Measurements from ENCODE around the gene FRY. TPM values are rescaled to one million over a fixed set of nuclear protein-coding genes. Genes with fewer than 3 reads are reported as not detected.
"Not testable (repeated sequence)": the region's sequence is repeated elsewhere in the genome, so short reads cannot be mapped to it uniquely, and the experiment has no call there.

FRY gene
- total and polyA plus RNA-seq, 11 donors: 21.6 to 237 (median 165) TPM

DNA sequence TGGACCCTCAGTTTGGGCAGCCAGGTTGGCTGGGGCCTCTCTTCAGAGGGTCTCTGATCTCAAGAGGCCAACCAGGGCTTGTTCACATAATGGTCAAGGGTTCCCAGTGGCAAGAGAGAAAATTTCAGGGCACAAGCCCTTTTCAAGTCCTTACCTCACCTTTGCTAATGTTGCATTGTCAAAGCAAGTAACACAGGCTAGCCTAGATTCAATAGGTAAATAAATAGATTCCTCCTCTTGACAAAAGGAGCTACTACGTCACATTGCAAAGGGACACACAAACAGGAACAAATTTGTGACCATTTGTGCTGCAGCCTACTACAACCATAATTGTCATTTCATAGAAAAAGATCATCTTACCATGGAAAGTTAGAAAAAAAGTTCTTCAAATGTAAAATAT lies 33.9 kb upstream of the FRY start:
- no peak overlapping the region for H3K4me3 ChIP-seq
- peaks cover 0 to 30% (median 14%) of the 10 kb centered on the region in 12 donors for H3K4me1 ChIP-seq
- WGBS, 4 donors: 69 to 86% (median 77%) methylated on average over 1 of the region's 1 CpG
- intact Hi-C loops (cut with DNase I): loop anchor here in 1 of 10 donors (10.0 kb wide), 1 partner anchor 83 kb away; no protein-coding TSS in a partner anchor
- peak overlapping the region in 1 of 12 donors; percentile 32 for H3K27ac ChIP-seq
- H3K36me3 ChIP-seq: no peaks in the 10 kb centered on the region
- TF ChIP-seq POLR2A (IDR thresholded peaks at IDR 0.05): no peak
- TF ChIP-seq, protein P1, sequence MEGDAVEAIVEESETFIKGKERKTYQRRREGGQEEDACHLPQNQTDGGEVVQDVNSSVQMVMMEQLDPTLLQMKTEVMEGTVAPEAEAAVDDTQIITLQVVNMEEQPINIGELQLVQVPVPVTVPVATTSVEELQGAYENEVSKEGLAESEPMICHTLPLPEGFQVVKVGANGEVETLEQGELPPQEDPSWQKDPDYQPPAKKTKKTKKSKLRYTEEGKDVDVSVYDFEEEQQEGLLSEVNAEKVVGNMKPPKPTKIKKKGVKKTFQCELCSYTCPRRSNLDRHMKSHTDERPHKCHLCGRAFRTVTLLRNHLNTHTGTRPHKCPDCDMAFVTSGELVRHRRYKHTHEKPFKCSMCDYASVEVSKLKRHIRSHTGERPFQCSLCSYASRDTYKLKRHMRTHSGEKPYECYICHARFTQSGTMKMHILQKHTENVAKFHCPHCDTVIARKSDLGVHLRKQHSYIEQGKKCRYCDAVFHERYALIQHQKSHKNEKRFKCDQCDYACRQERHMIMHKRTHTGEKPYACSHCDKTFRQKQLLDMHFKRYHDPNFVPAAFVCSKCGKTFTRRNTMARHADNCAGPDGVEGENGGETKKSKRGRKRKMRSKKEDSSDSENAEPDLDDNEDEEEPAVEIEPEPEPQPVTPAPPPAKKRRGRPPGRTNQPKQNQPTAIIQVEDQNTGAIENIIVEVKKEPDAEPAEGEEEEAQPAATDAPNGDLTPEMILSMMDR (IDR thresholded peaks at IDR 0.05): no peak
- DNase-seq (no peak), ATAC-seq (no peak)
- H3K9me3 ChIP-seq: no peaks in the 10 kb centered on the region
- no peaks in the 10 kb centered on the region for H3K27me3 ChIP-seq

DNA sequence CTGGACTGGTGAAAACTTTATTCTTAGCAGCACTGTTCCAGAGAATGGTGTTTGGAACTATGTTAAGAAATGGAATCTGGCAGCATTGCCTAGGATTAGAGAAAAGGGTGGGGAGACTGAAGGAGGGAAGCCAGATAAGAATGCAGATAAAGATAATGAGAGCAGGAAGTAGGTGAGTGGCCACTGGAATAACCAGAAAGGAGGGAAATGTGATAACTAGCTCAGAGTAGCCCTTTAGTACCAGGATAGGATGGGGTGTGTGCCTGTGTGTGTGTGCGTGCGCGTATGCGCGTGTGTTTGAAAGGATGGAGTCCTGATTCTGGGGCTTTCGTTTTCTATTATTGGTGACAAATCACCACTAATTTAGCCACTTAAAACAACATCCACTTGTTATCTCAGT lies 33.4 kb upstream of the FRY start:
- Histone ChIP-seq H3K27ac (peak overlapping the region in 3 of 12 donors; percentile 30 to 45 (median 32)), H3K4me3 (no peak overlapping the region), H3K4me1 (peaks cover 0 to 30% (median 14%) of the 10 kb centered on the region in 12 donors), H3K9me3 (no peaks in the 10 kb centered on the region), H3K27me3 (no peaks in the 10 kb centered on the region), H3K36me3 (no peaks in the 10 kb centered on the region)
- DNase-seq (no peak), ATAC-seq (peak; percentile 7 to 46 (median 24))
- TF ChIP-seq, protein P1 (IDR thresholded peaks at IDR 0.05): no peak
- TF ChIP-seq POLR2A (IDR thresholded peaks at IDR 0.05): no peak
- 36 to 67% (median 56%) methylated on average over 6 of the region's 6 CpGs for WGBS, 4 donors
- intact Hi-C loops (cut with DNase I): loop anchor here in 1 of 10 donors (10.0 kb wide), 1 partner anchor 83 kb away; no protein-coding TSS in a partner anchor

DNA sequence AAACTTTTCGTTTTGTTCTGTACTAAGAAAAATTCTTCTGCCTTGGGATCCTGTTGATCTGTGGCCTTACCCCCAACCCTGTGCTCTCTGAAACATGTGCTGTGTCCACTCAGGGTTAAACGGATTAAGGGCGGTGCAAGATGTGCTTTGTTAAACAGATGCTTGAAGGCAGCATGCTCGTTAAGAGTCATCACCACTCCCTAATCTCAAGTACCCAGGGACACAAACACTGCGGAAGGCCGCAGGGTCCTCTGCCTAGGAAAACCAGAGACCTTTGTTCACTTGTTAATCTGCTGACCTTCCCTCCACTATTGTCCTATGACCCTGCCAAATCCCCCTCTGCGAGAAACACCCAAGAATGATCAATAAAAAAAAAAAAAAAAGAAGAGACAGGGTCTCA lies 30.8 kb upstream of the FRY start:
- intact Hi-C loops (cut with DNase I); H3K27me3 ChIP-seq; H3K4me3 ChIP-seq; DNase-seq; H3K9me3 ChIP-seq; H3K36me3 ChIP-seq: not testable (repeated sequence)
- peak in 1 of 4 donors; percentile 26 for ATAC-seq
- H3K4me1 ChIP-seq: peaks cover 0 to 49% (median 18%) of the 10 kb centered on the region in 12 donors
- peak overlapping the region in 5 of 12 donors; percentile 33 to 67 (median 52) for H3K27ac ChIP-seq
- 53 to 78% (median 66%) methylated on average over 2 to 4 of the region's 7 CpGs for WGBS, 4 donors

DNA sequence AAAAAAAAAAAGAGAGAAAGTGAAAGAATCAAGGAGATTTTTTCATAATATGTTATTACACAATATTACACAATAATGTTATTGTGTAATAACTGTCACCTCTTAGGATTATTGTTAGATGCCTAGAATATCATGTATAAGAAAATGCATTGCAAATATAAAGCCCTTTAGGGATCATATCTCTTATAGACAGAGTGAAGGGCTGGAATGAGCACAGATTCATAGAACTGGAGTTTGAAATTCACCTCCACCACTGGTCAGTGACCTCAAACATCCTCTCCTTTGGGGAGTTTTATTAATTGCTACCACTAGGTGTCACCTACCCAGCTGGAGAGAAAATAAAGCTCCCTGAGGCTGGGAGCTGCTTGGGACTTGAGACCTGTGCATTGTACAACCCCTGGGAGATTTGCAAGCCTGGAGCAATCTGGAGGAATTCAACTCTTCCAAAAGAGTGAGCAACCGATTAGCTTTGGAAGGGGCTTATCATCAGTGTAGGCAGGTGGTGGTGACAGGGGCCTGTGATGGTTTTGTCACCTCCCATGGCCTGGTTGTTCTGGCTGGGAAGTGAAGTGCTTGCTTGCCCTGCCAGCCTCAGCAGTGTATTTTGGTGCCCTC lies 30.3 kb upstream of the FRY start:
- no peak for TF ChIP-seq POLR2A (IDR thresholded peaks at IDR 0.05)
- TF ChIP-seq, protein P1 (IDR thresholded peaks at IDR 0.05): peak; percentile 48 to 68 (median 59)
- Histone ChIP-seq H3K9me3 (no peaks in the 10 kb centered on the region), H3K36me3 (no peaks in the 10 kb centered on the region), H3K27ac (peak overlapping the region in 10 of 12 donors; percentile 11 to 67 (median 54)), H3K4me1 (peaks cover 0 to 49% (median 18%) of the 10 kb centered on the region in 12 donors), H3K27me3 (no peaks in the 10 kb centered on the region), H3K4me3 (no peak overlapping the region)
- intact Hi-C loops (cut with DNase I): no loop called here
- DNase-seq: peak in 4 of 5 donors; percentile 44 to 79 (median 56)
- peak; percentile 87 to 95 (median 88) for ATAC-seq
- WGBS, 4 donors: 12 to 24% (median 22%) methylated on average over 1 of the region's 1 CpG; no CpG with 5 or more reads in 1 of the 4 donors

All from heart left ventricle (tissue), 16 donors.